Endothelial cell of umbilical vein (primary cell): Measurements from ENCODE around the gene SLX1A. TPM values are rescaled to one million over a fixed set of nuclear protein-coding genes. Genes with fewer than 3 reads are reported as not detected.

Source experiments
- BruUV-seq: library from RNA; stranded (reverse); fragments of 400-500 nt; replicated peaks from 2 replicates; lab custom pipeline; 2021; lab: Mats Ljungman, UMichigan
- CTCF ChIA-PET: fragments of 300-600, 350-600 bp; sonication (Branson Sonifier 250); formaldehyde crosslinking; loops from one replicate; lab custom pipeline; 2021; ENCODE audit warnings: antibody characterized with exemption, inconsistent platforms; lab: Charles Lee
- POLR2A ChIA-PET: fragments of 300-600, 350-600 bp; sonication (Branson Sonifier 250); formaldehyde crosslinking; loops from one replicate; lab custom pipeline; 2021; ENCODE audit warnings: antibody characterized with exemption, inconsistent platforms; lab: Charles Lee
- DNase-seq: peaks from one replicate; pipeline ENCODE4 v3.0.0-alpha.2; 2011; ENCODE audit warnings: low read depth, low spot score
- FAIRE-seq: peaks from 2 replicates; lab custom pipeline; 2011; peaks lifted over from hg19 to GRCh38; lab: Jason Lieb, UNC
- H2AFZ ChIP-seq: 2 replicates; pipeline ENCODE4 v1.6.0; 2012; ENCODE audit warnings: low read depth, low read length, control low read depth, inconsistent platforms
- H3K27ac ChIP-seq: 2 replicates; pipeline ENCODE4 v1.5.1; 2011; ENCODE audit warnings: low read depth, mild to moderate bottlenecking, control low read depth, low read length, moderate library complexity; ENCODE audit not compliant: insufficient read depth
- H3K27me3 ChIP-seq, 2 experiments: 2 replicates each; pipeline versions ENCODE4 v1.6.0 to v1.6.1; 2011; ENCODE audit warnings: low read length in 2 of 2, mixed read lengths in 1 of 2; ENCODE audit not compliant: control insufficient read depth in 2 of 2, insufficient read depth in 2 of 2
- H3K36me3 ChIP-seq, 2 experiments: 2 replicates in 1 of 2; 3 replicates in 1 of 2; pipeline ENCODE4 v1.5.1; 2011; ENCODE audit warnings: low read length in 2 of 2, mild to moderate bottlenecking in 1 of 2, moderate library complexity in 1 of 2; ENCODE audit not compliant: control insufficient read depth in 2 of 2, insufficient read depth in 2 of 2; ENCODE audit errors: extremely low read depth in 1 of 2
- H3K4me1 ChIP-seq: 3 replicates; pipeline ENCODE4 v1.5.1; 2011; ENCODE audit warnings: mild to moderate bottlenecking, low read length; ENCODE audit not compliant: control insufficient read depth, insufficient read depth; ENCODE audit errors: extremely low read depth
- H3K4me2 ChIP-seq: 2 replicates; pipeline ENCODE4 v1.6.1; 2011; ENCODE audit warnings: low read length, control low read depth, mixed read lengths; ENCODE audit not compliant: insufficient read depth
- H3K4me3 ChIP-seq, 3 experiments: fragments of 200-600 bp in 1 of 3; sonication (generic), shearing (Covaris generic) in 1 of 3; replicated peaks in 1 of 3; 2 replicates each; pipeline ENCODE4 v1.5.1; 2011 to 2016; ENCODE audit warnings: control low read depth in 3 of 3, low read length in 3 of 3, mild to moderate bottlenecking in 2 of 3, inconsistent platforms in 1 of 3, low read depth in 1 of 3, moderate library complexity in 1 of 3; ENCODE audit not compliant: insufficient read depth in 1 of 3
- H3K79me2 ChIP-seq: 2 replicates; pipeline ENCODE4 v1.6.0; 2012; ENCODE audit warnings: low read length, inconsistent platforms; ENCODE audit not compliant: control insufficient read depth, insufficient read depth
- H3K9ac ChIP-seq: replicated peaks from 2 replicates; pipeline ENCODE3; 2011; ENCODE audit warnings: low read length, control low read depth; ENCODE audit not compliant: insufficient read depth; ENCODE audit errors: extremely low read depth
- H3K9me1 ChIP-seq: replicated peaks from 3 replicates; pipeline ENCODE4 v1.6.0; 2011; ENCODE audit warnings: mild to moderate bottlenecking, low read length; ENCODE audit not compliant: control insufficient read depth, insufficient read depth; ENCODE audit errors: extremely low read depth
- H3K9me3 ChIP-seq: replicated peaks from 2 replicates; pipeline ENCODE4 v1.5.1; 2012; ENCODE audit warnings: low read length, inconsistent platforms; ENCODE audit not compliant: control insufficient read depth, insufficient read depth
- H4K20me1 ChIP-seq: replicated peaks from 2 replicates; pipeline ENCODE3; 2011; ENCODE audit warnings: mild to moderate bottlenecking, low read length; ENCODE audit not compliant: control insufficient read depth, insufficient read depth; ENCODE audit errors: extremely low read depth
- EZH2 ChIP-seq: IDR thresholded peaks from 2 replicates; pipeline ENCODE4 v1.6.1; 2012; ENCODE audit warnings: borderline replicate concordance, low read depth, mild to moderate bottlenecking, moderate library complexity, low read length, inconsistent platforms; ENCODE audit not compliant: severe bottlenecking
- FOS ChIP-seq: IDR thresholded peaks from 2 replicates; pipeline ENCODE4 v1.6.1; 2011; ENCODE audit warnings: mild to moderate bottlenecking, low read length, moderate library complexity, borderline replicate concordance; ENCODE audit not compliant: insufficient read depth
- MYC ChIP-seq: IDR thresholded peaks from one replicate; pipeline ENCODE4 v1.6.1; 2011; ENCODE audit warnings: mild to moderate bottlenecking, low read depth, low read length
- POLR2A ChIP-seq: IDR thresholded peaks from 2 replicates; pipeline ENCODE4 v1.6.1; 2012; ENCODE audit warnings: low read depth, mild to moderate bottlenecking, control low read depth, low read length
- POLR2AphosphoS5 ChIP-seq: IDR thresholded peaks from 2 replicates; pipeline ENCODE4 v1.6.1; 2012; ENCODE audit warnings: low read depth, mild to moderate bottlenecking, control low read depth, low read length, moderate library complexity; ENCODE audit not compliant: insufficient read depth
- dilution Hi-C: fragments of 300-500 bp; cut with MboI; formaldehyde crosslinking; loops from one replicate; pipeline ENCODE4 v1.15.0; 2019; ENCODE audit warnings: low sequenced_read_pairs; ENCODE audit not compliant: extremely low pct_ligation_motif_present
- intact Hi-C: fragments of 100-400 bp; cut with micrococcal nuclease; formaldehyde crosslinking; loops from one replicate; pipeline ENCODE4 v1.10.0; 2022
- polyA plus RNA-seq, 4 experiments: library from polyadenylated mRNA; depleted of rRNA in 3 of 4; stranded (reverse) in 3 of 4; unstranded in 1 of 4; fragments of >200 nt; gene quantifications; 2 replicates each; pipeline versions ENCODE4 v1.2.1 to v1.2.3, GENCODE V29; 2011 to 2012; ENCODE audit warnings: missing spikeins in 1 of 4
- total RNA-seq: library from RNA; stranded (reverse); gene quantifications from 2 replicates; pipeline ENCODE4 v1.2.3, GENCODE V29; 2021
- TF ChIP-seq, protein P1 (sequence below), 2 donors: IDR thresholded peaks; 1 replicate in 1 of 2; 2 replicates in 1 of 2; pipeline ENCODE4 v1.5.1; 2011; ENCODE audit warnings: low read length in 2 of 2, mild to moderate bottlenecking in 2 of 2, moderate library complexity in 2 of 2, control low read depth in 1 of 2, inconsistent platforms in 1 of 2, low read depth in 1 of 2; ENCODE audit not compliant: insufficient read depth in 1 of 2; ENCODE audit errors: extremely low read depth in 1 of 2

SLX1A gene
- total and polyA plus RNA-seq, 2 donors (not counting 3 experiments of a cell fraction or from before 2014, with no cell fraction given) = 28.9 to 30.9 TPM

- BruUV-seq = no TSS peak
- Histone ChIP-seq H3K79me2 (no peaks in the 10 kb centered on the region), H3K9ac (no peak overlapping the region), H3K4me1 (no peaks in the 10 kb centered on the region), H3K27me3 (no peaks in the 10 kb centered on the region), H2AFZ (no peak overlapping the region), H3K9me3 (no peaks in the 10 kb centered on the region), H3K9me1 (no peaks in the 10 kb centered on the region), H3K36me3 (no peaks in the 10 kb centered on the region), H3K4me2 (no peak overlapping the region), H3K4me3 (no peak overlapping the region), H3K27ac (no peak overlapping the region), H4K20me1 (no peaks in the 10 kb centered on the region)
- dilution Hi-C loops = no loop called here
- CTCF ChIA-PET = interaction anchor here (1.1 kb wide), 1 partner anchor 54 kb away, joined by 3 read pairs; the partner anchor contains the start of gene TBX6
- intact Hi-C loops = no loop called here
- TF ChIP-seq POLR2A (no peak), MYC (no peak)
- POLR2A ChIA-PET = no interaction called here
- FAIRE-seq = no peak
- no peak for DNase-seq
These were observed 48.0 kb upstream of the SLX1A start for GRCh38 chr16:30145657-30146056.

DNA sequence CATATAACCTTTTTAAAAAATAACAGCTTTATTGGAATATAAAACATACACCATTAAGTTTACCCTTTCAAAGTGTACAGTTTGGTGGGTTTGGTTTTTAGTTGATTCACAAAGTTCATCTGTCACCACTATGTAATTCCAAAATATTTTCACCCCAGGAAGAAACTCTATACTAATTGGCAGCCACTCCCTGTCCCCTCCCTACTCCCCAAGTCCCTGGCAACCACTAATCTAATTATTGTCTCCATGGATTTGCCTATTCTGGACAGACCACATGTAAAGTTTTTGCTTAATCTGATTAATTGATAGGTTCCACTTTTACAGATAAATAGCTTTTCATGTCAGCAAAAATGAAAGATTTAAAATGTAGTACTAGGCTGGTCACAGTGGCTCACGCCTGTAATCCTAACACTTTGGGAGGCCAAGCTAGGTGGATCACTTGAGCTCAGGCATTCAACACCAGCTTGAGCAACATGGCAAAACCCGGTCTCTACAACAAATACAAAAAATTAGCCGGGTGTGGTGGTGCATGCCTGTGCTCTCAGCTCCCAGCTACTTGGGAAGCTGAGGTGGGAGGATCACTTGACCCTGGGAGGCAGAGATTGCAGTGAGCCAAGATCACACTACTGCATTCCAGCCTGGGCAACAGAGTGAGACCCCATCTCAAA is 45.7 kb upstream of the SLX1A start:
- dilution Hi-C loops (no loop called here), intact Hi-C loops (no loop called here)
- no peaks in the 10 kb centered on the region for H3K9me1 ChIP-seq
- no peaks in the 10 kb centered on the region for H3K9me3 ChIP-seq
- H2AFZ ChIP-seq = no peak overlapping the region
- H3K79me2 ChIP-seq = no peaks in the 10 kb centered on the region
- POLR2A ChIA-PET = no interaction called here
- no peaks in the 10 kb centered on the region for H4K20me1 ChIP-seq
- no peaks in the 10 kb centered on the region for H3K36me3 ChIP-seq
- BruUV-seq = no TSS peak
- CTCF ChIA-PET = interaction anchor here (0.6 kb wide), 1 partner anchor 648 kb away, joined by 3 read pairs; no protein-coding TSS in a partner anchor
- FAIRE-seq (no peak), DNase-seq (no peak)
- no peak overlapping the region for H3K27ac ChIP-seq
- no peak overlapping the region for H3K4me3 ChIP-seq
- no peak overlapping the region for H3K4me2 ChIP-seq
- no peaks in the 10 kb centered on the region for H3K27me3 ChIP-seq
- no peak overlapping the region for H3K9ac ChIP-seq
- no peaks in the 10 kb centered on the region for H3K4me1 ChIP-seq
- TF ChIP-seq POLR2AphosphoS5 (no peak), EZH2 (no peak), FOS (no peak), MYC (no peak)
- TF ChIP-seq, protein P1, sequence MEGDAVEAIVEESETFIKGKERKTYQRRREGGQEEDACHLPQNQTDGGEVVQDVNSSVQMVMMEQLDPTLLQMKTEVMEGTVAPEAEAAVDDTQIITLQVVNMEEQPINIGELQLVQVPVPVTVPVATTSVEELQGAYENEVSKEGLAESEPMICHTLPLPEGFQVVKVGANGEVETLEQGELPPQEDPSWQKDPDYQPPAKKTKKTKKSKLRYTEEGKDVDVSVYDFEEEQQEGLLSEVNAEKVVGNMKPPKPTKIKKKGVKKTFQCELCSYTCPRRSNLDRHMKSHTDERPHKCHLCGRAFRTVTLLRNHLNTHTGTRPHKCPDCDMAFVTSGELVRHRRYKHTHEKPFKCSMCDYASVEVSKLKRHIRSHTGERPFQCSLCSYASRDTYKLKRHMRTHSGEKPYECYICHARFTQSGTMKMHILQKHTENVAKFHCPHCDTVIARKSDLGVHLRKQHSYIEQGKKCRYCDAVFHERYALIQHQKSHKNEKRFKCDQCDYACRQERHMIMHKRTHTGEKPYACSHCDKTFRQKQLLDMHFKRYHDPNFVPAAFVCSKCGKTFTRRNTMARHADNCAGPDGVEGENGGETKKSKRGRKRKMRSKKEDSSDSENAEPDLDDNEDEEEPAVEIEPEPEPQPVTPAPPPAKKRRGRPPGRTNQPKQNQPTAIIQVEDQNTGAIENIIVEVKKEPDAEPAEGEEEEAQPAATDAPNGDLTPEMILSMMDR (IDR thresholded peaks at IDR 0.05; ENCODE audit: extremely low read depth in 1 of 2, insufficient read depth in 1 of 2, low read depth in 1 of 2, low read length in 2 of 2) = no peak
